HEK293T (cell line): ENCODE measurements around the gene TBC1D23.

Experiments used
- CTBP1 ChIP-seq: fragments of 450-650 bp; IDR thresholded peaks from 2 replicates; pipeline ENCODE4 v1.6.1; 2016; ENCODE audit warnings: borderline replicate concordance
- FOXA1 ChIP-seq: fragments of 450-650 bp; IDR thresholded peaks from 2 replicates; pipeline ENCODE4 v1.6.1; 2016; ENCODE audit warnings: mild to moderate bottlenecking
- FOXM1 ChIP-seq: fragments of 450-650 bp; IDR thresholded peaks from 2 replicates; pipeline ENCODE4 v1.6.1; 2017; ENCODE audit warnings: mild to moderate bottlenecking, borderline replicate concordance
- HDGF ChIP-seq: fragments of 450-650 bp; IDR thresholded peaks from 2 replicates; pipeline ENCODE4 v1.6.1; 2017; ENCODE audit warnings: antibody characterized with exemption, borderline replicate concordance
- SUZ12 ChIP-seq: fragments of 450-650 bp; IDR thresholded peaks from 2 replicates; pipeline ENCODE4 v1.6.1; 2016; ENCODE audit warnings: mild to moderate bottlenecking
- TARDBP ChIP-seq: fragments of 450-650 bp; IDR thresholded peaks from 2 replicates; pipeline ENCODE4 v1.6.1; 2016
- TF ChIP-seq, protein P1 (sequence below): fragments of 450-650 bp; IDR thresholded peaks from 2 replicates; pipeline ENCODE4 v1.6.1; 2016

DNA sequence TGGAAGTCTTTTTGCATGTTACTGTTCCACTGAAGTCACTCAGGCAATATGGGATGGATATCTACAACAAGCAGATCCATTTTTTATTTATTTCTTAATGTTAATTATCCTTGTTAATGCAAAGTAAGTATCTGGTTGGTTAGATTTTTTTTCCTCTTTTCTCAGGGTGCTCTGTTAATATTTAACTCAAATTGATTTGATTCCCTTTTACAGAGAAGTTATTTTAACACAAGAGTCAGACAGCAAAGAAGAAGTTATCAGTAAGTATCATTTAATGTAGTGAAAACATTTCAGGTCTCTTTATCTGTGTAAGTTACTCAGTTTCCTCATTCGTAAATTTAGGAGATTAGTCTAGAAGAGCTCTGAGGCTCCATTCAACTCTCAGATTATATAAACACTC is 34.3 kb downstream of the TBC1D23 start:
- TF ChIP-seq HDGF (no peak), FOXM1 (no peak), TARDBP (no peak), FOXA1 (no peak), SUZ12 (no peak), CTBP1 (no peak)
- TF ChIP-seq, protein P1, sequence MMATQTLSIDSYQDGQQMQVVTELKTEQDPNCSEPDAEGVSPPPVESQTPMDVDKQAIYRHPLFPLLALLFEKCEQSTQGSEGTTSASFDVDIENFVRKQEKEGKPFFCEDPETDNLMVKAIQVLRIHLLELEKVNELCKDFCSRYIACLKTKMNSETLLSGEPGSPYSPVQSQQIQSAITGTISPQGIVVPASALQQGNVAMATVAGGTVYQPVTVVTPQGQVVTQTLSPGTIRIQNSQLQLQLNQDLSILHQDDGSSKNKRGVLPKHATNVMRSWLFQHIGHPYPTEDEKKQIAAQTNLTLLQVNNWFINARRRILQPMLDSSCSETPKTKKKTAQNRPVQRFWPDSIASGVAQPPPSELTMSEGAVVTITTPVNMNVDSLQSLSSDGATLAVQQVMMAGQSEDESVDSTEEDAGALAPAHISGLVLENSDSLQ: no peak
